Activated T-cell treated with anti-CD3 and anti-CD28 coated beads for 4 hours (primary cell): ENCODE measurements around the gene CNNM1.

ENCODE experiments used
- DNase-seq: peaks from one replicate; pipeline ENCODE4 v3.0.0-alpha.2; 2020

The CNNM1 gene

GRCh38 chr10:99375426-99375825 is 46.3 kb downstream of the CNNM1 start:
- DNase-seq: no peak

- no peak for DNase-seq
Measured at GRCh38 chr10:99382176-99382575, 53.0 kb downstream of the CNNM1 start.

GRCh38 chr10:99387071-99387470 is 57.9 kb downstream of the CNNM1 start:
- no peak for DNase-seq

- DNase-seq: no peak
Measured at GRCh38 chr10:99387541-99387940, 58.4 kb downstream of the CNNM1 start.

- no peak for DNase-seq
Measured at GRCh38 chr10:99389729-99390480, 60.7 kb downstream of the CNNM1 start.

- no peak for DNase-seq
Measured at GRCh38 chr10:99391346-99391745, 62.2 kb downstream of the CNNM1 start.

GRCh38 chr10:99393036-99393435 is 63.9 kb downstream of the CNNM1 start:
- no peak for DNase-seq

- no peak for DNase-seq
Measured at GRCh38 chr10:99393683-99394082, 64.5 kb downstream of the CNNM1 start.

GRCh38 chr10:99394256-99394655 is 65.1 kb downstream of the CNNM1 start:
- DNase-seq: no peak

GRCh38 chr10:99394761-99395386 is 65.7 kb downstream of the CNNM1 start:
- no peak for DNase-seq

GRCh38 chr10:99395750-99396445 is 66.7 kb downstream of the CNNM1 start:
- DNase-seq: no peak

- DNase-seq: no peak
Measured at GRCh38 chr10:99396471-99396870, 67.3 kb downstream of the CNNM1 start.

GRCh38 chr10:99399664-99400063 is 70.5 kb downstream of the CNNM1 start:
- DNase-seq: no peak

GRCh38 chr10:99403674-99404073 is 74.5 kb downstream of the CNNM1 start:
- no peak for DNase-seq

- no peak for DNase-seq
Measured at GRCh38 chr10:99406149-99406548, 77.0 kb downstream of the CNNM1 start.

- DNase-seq: no peak
Measured at GRCh38 chr10:99410146-99410545, 81.0 kb downstream of the CNNM1 start.

GRCh38 chr10:99410876-99411275 is 81.7 kb downstream of the CNNM1 start:
- no peak for DNase-seq

GRCh38 chr10:99411546-99411945 is 82.4 kb downstream of the CNNM1 start:
- no peak for DNase-seq

- no peak for DNase-seq
Measured at GRCh38 chr10:99412099-99412498, 82.9 kb downstream of the CNNM1 start.

GRCh38 chr10:99418910-99419624 is 89.9 kb downstream of the CNNM1 start:
- DNase-seq: no peak

GRCh38 chr10:99419688-99420087 is 90.5 kb downstream of the CNNM1 start:
- no peak for DNase-seq

GRCh38 chr10:99421233-99421739 is 92.1 kb downstream of the CNNM1 start:
- no peak for DNase-seq

- DNase-seq: no peak
Measured at GRCh38 chr10:99422529-99423096, 93.5 kb downstream of the CNNM1 start.
